ENCODE results near the gene POU3F3.

Gene POU3F3

DNA sequence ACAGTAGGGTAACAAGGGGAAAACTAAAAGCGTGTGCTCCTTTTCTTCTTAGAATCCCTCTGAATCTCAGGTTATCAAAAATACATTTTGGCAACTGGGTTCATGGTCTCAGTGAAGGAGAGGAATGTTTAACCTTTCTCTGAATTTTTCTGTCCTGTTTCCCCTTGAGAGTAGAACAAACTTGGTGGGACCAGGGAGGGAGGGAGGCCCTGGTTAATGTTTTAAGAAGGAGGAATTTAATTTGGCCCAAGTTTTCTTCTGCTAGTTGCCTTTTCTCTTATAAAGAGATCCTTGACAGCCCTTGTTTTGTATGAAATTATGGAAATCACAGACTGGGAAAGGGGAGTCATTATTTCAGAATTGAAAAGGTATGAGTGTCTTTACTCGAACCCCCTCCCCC, 12.2 kb upstream of the POU3F3 start:
- H3K27me3 ChIP-seq (ENCODE audit: insufficient read depth, poor library complexity, severe bottlenecking) = peaks cover 78% of the 10 kb centered on the region
- no peak overlapping the region for H3K4me3 ChIP-seq (ENCODE audit: severe bottlenecking)
- TF ChIP-seq, protein P1, sequence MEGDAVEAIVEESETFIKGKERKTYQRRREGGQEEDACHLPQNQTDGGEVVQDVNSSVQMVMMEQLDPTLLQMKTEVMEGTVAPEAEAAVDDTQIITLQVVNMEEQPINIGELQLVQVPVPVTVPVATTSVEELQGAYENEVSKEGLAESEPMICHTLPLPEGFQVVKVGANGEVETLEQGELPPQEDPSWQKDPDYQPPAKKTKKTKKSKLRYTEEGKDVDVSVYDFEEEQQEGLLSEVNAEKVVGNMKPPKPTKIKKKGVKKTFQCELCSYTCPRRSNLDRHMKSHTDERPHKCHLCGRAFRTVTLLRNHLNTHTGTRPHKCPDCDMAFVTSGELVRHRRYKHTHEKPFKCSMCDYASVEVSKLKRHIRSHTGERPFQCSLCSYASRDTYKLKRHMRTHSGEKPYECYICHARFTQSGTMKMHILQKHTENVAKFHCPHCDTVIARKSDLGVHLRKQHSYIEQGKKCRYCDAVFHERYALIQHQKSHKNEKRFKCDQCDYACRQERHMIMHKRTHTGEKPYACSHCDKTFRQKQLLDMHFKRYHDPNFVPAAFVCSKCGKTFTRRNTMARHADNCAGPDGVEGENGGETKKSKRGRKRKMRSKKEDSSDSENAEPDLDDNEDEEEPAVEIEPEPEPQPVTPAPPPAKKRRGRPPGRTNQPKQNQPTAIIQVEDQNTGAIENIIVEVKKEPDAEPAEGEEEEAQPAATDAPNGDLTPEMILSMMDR (IDR thresholded peaks at IDR 0.05; ENCODE audit: poor library complexity, severe bottlenecking) = no peak
- DNase-seq (ENCODE audit: low spot score) (no peak), ATAC-seq (ENCODE audit: low read depth) (no peak)
- H3K27ac ChIP-seq (ENCODE audit: poor library complexity, severe bottlenecking) = no peak overlapping the region
- no peaks in the 10 kb centered on the region for H3K36me3 ChIP-seq (ENCODE audit: low read depth)
- H3K4me1 ChIP-seq (ENCODE audit: insufficient read depth, poor library complexity, severe bottlenecking) = no peaks in the 10 kb centered on the region
- no peaks in the 10 kb centered on the region for H3K9me3 ChIP-seq (ENCODE audit: severe bottlenecking)

GRCh38 chr2:104844807-104845551, 8.9 kb upstream of the POU3F3 start:
- no peak overlapping the region for H3K27ac ChIP-seq (ENCODE audit: poor library complexity, severe bottlenecking)
- H3K9me3 ChIP-seq (ENCODE audit: severe bottlenecking) = no peaks in the 10 kb centered on the region
- ATAC-seq (ENCODE audit: low read depth) (no peak), DNase-seq (ENCODE audit: low spot score) (no peak)
- H3K27me3 ChIP-seq (ENCODE audit: insufficient read depth, poor library complexity, severe bottlenecking) = peaks cover 99% of the 10 kb centered on the region
- no peak overlapping the region for H3K4me3 ChIP-seq (ENCODE audit: severe bottlenecking)
- H3K36me3 ChIP-seq (ENCODE audit: low read depth) = no peaks in the 10 kb centered on the region
- H3K4me1 ChIP-seq (ENCODE audit: insufficient read depth, poor library complexity, severe bottlenecking) = no peaks in the 10 kb centered on the region
- TF ChIP-seq, protein P1 (IDR thresholded peaks at IDR 0.05; ENCODE audit: poor library complexity, severe bottlenecking) = no peak

GRCh38 chr2:104845552-104845931, 8.4 kb upstream of the POU3F3 start:
- Histone ChIP-seq H3K4me3 (ENCODE audit: severe bottlenecking) (no peak overlapping the region), H3K27ac (ENCODE audit: poor library complexity, severe bottlenecking) (no peak overlapping the region), H3K4me1 (ENCODE audit: insufficient read depth, poor library complexity, severe bottlenecking) (no peaks in the 10 kb centered on the region)

DNA sequence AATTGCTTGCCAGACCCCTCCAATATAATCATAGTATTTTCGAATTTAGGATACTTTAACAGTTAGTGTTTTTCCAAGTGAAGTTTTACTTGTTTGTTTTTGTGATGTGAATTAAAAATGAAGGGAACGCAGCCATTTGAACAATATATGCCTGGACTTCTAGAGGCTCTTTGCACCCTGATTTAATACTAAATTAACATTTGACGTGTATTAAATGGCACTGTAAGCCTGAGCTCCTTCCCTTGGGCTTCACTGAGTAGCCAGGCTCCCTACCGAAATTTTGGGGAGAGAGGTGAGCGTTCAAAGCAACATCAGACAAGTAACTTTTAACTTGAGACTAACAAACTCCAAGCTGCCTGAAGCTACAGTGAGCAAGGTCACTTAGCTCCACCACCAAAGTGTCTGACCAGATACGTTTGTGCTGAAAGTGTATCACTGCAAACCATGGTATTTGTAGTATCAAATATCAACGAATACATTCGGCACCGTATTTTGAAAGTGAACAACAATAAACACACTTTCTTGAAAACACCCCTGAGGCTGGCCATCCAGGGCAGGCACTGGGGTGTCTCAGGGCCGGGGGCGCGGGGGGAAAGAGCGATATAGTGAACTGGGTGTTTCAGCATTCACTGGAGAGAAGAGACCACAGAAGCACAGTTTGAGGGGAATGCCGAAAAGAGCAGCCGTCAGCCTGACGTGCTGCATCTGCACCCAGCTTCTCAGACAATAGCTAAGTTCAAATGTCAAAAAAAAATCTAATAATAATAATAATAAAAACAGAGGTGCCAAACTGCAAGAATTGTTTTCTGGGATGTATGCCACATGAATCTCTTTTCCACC, 7.7 kb upstream of the POU3F3 start:
- Histone ChIP-seq H3K9me3 (ENCODE audit: severe bottlenecking) (no peaks in the 10 kb centered on the region), H3K4me3 (ENCODE audit: severe bottlenecking) (no peak overlapping the region), H3K4me1 (ENCODE audit: insufficient read depth, poor library complexity, severe bottlenecking) (no peaks in the 10 kb centered on the region), H3K27me3 (ENCODE audit: insufficient read depth, poor library complexity, severe bottlenecking) (peaks cover 99% of the 10 kb centered on the region), H3K36me3 (ENCODE audit: low read depth) (no peaks in the 10 kb centered on the region), H3K27ac (ENCODE audit: poor library complexity, severe bottlenecking) (no peak overlapping the region)
- TF ChIP-seq, protein P1 (IDR thresholded peaks at IDR 0.05; ENCODE audit: poor library complexity, severe bottlenecking) = no peak
- no peak for DNase-seq (ENCODE audit: low spot score)
- no peak for ATAC-seq (ENCODE audit: low read depth)

More at GRCh38 chr2:104845552-104845931, 8.4 kb upstream of the POU3F3 start:
- Histone ChIP-seq H3K9me3 (ENCODE audit: severe bottlenecking) (no peaks in the 10 kb centered on the region), H3K36me3 (ENCODE audit: low read depth) (no peaks in the 10 kb centered on the region), H3K27me3 (ENCODE audit: insufficient read depth, poor library complexity, severe bottlenecking) (peaks cover 99% of the 10 kb centered on the region)
- DNase-seq (ENCODE audit: low spot score) (no peak), ATAC-seq (ENCODE audit: low read depth) (no peak)
- TF ChIP-seq, protein P1 (IDR thresholded peaks at IDR 0.05; ENCODE audit: poor library complexity, severe bottlenecking) = no peak
